LoVo (cell line): Measurements from ENCODE around the gene DNAH11.
"Not testable (repeated sequence)": the region's sequence is repeated elsewhere in the genome, so short reads cannot be mapped to it uniquely, and the experiment has no call there.

Experiments used
- DNase-seq: peaks from one replicate; pipeline ENCODE4 v3.0.0-alpha.2; 2016; ENCODE audit warnings: low spot score

Gene DNAH11

GRCh38 chr7:21618706-21619105, 75.9 kb downstream of the DNAH11 start:
- no peak for DNase-seq

GRCh38 chr7:21620054-21620453, 77.2 kb downstream of the DNAH11 start:
- DNase-seq = no peak

GRCh38 chr7:21624320-21624719, 81.5 kb downstream of the DNAH11 start:
- no peak for DNase-seq

GRCh38 chr7:21636694-21637093, 93.9 kb downstream of the DNAH11 start:
- no peak for DNase-seq

- DNase-seq = no peak
Measured at GRCh38 chr7:21639206-21639868, 96.5 kb downstream of the DNAH11 start.

GRCh38 chr7:21640105-21640504, 97.3 kb downstream of the DNAH11 start:
- DNase-seq = no peak

- no peak for DNase-seq
Measured at GRCh38 chr7:21641546-21641945, 98.7 kb downstream of the DNAH11 start.

GRCh38 chr7:21642422-21642821, 99.6 kb downstream of the DNAH11 start:
- DNase-seq = no peak

- DNase-seq = no peak
Measured at GRCh38 chr7:21651697-21652096, 108.9 kb downstream of the DNAH11 start.

- DNase-seq = no peak
Measured at GRCh38 chr7:21653623-21654022, 110.8 kb downstream of the DNAH11 start.

- DNase-seq = no peak
Measured at GRCh38 chr7:21656081-21656480, 113.2 kb downstream of the DNAH11 start.

GRCh38 chr7:21656796-21657195, 114.0 kb downstream of the DNAH11 start:
- DNase-seq = no peak

- no peak for DNase-seq
Measured at GRCh38 chr7:21670496-21670895, 127.7 kb downstream of the DNAH11 start.

- DNase-seq = no peak
Measured at GRCh38 chr7:21671859-21672258, 129.0 kb downstream of the DNAH11 start.

- DNase-seq = no peak
Measured at GRCh38 chr7:21675255-21675654, 132.4 kb downstream of the DNAH11 start.

- DNase-seq = no peak
Measured at GRCh38 chr7:21690705-21691104, 147.9 kb downstream of the DNAH11 start.

GRCh38 chr7:21691146-21691545, 148.3 kb downstream of the DNAH11 start:
- not testable (repeated sequence) for DNase-seq

- DNase-seq = not testable (repeated sequence)
Measured at GRCh38 chr7:21700587-21700986, 157.7 kb downstream of the DNAH11 start.

GRCh38 chr7:21702303-21702702, 159.5 kb downstream of the DNAH11 start:
- no peak for DNase-seq

- no peak for DNase-seq
Measured at GRCh38 chr7:21704359-21704758, 161.5 kb downstream of the DNAH11 start.

- DNase-seq = no peak
Measured at GRCh38 chr7:21706131-21706530, 163.3 kb downstream of the DNAH11 start.

GRCh38 chr7:21707566-21707965, 164.7 kb downstream of the DNAH11 start:
- no peak for DNase-seq

GRCh38 chr7:21708096-21708495, 165.3 kb downstream of the DNAH11 start:
- DNase-seq = no peak

GRCh38 chr7:21717323-21717722, 174.5 kb downstream of the DNAH11 start:
- no peak for DNase-seq
